ENCODE measurements around the gene LTO1. TPM values are rescaled to one million over a fixed set of nuclear protein-coding genes. Genes with fewer than 3 reads are reported as not detected.

The LTO1 gene
- total and polyA plus RNA-seq, 10 of the 15 experiments (the other 5 are each of a cell fraction or from before 2014, with no cell fraction given): 2.6 to 27.5 (median 14.4) TPM

DNA sequence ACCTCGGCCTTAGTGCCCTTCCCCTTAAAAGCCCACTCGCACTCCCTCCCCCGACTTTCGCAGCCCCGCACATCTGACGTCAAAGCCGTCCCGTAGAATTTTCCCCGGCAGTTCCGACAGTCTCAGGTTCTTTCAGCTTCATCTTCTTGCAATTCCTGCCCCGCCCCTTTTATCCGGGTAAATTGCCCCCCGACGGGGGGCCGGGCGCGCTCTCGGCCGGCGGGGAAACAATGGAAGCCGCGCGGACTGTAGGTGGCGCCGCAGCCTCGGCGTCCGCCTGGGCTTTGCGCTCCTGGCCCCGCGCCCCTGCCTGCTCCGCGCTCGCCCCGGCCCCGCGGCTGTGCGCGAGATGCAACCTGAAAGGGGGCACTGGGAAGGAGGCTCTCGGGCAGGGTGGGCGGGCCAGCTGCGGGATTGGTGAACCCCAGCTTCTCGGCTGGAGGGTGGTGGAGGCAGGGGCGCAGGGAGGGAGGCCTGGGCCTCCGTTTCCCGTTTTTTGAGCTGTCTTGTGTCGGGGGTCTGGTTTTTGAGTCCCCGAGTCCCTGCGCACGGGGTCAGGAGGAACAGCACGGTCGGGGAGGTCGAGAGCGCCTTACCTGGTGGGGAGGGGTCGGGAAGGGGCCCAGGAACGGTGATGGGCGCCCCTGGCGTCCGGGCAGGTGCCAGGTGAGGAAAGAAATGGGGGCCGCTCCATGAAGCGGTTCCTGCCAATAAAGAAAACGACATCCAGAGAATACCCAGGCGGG lies 29.5 kb upstream of the LTO1 start:
- SMC1A ChIA-PET (ENCODE audit: uncharacterized antibody, unreplicated experiment): no interaction called here
- POLR2A ChIA-PET: no interaction called here
- in situ Hi-C loops (cut with MboI): no loop called here
- FAIRE-seq: no peak
- no peaks in the 10 kb centered on the region for H4K20me1 ChIP-seq (ENCODE audit: control insufficient read depth, insufficient read depth)
- no peak overlapping the region for H3K4me3 ChIP-seq
- no peak for DNase-seq (ENCODE audit: low read depth, low spot score)
- TF ChIP-seq, protein P1, sequence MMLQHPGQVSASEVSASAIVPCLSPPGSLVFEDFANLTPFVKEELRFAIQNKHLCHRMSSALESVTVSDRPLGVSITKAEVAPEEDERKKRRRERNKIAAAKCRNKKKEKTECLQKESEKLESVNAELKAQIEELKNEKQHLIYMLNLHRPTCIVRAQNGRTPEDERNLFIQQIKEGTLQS (IDR thresholded peaks at IDR 0.05; ENCODE audit: borderline replicate concordance, extremely low read depth, low read depth, low read length): no peak
- TF ChIP-seq RFX5 (IDR thresholded peaks at IDR 0.05; ENCODE audit: low read depth, low read length) (no peak), NFYA (IDR thresholded peaks at IDR 0.05; ENCODE audit: borderline replicate concordance, low read depth, low read length) (no peak), KLF5 (IDR thresholded peaks at IDR 0.05; ENCODE audit: partially characterized antibody) (no peak), CBX3 (IDR thresholded peaks at IDR 0.05; ENCODE audit: borderline replicate concordance, low read depth) (no peak)
- TF ChIP-seq, protein P2, sequence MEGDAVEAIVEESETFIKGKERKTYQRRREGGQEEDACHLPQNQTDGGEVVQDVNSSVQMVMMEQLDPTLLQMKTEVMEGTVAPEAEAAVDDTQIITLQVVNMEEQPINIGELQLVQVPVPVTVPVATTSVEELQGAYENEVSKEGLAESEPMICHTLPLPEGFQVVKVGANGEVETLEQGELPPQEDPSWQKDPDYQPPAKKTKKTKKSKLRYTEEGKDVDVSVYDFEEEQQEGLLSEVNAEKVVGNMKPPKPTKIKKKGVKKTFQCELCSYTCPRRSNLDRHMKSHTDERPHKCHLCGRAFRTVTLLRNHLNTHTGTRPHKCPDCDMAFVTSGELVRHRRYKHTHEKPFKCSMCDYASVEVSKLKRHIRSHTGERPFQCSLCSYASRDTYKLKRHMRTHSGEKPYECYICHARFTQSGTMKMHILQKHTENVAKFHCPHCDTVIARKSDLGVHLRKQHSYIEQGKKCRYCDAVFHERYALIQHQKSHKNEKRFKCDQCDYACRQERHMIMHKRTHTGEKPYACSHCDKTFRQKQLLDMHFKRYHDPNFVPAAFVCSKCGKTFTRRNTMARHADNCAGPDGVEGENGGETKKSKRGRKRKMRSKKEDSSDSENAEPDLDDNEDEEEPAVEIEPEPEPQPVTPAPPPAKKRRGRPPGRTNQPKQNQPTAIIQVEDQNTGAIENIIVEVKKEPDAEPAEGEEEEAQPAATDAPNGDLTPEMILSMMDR (IDR thresholded peaks at IDR 0.05 in 2 of 3, conservative IDR thresholded peaks at IDR 0.05 in 1 of 3; ENCODE audit: control insufficient read depth in 2 of 3, extremely low read depth in 1 of 3, insufficient read depth in 1 of 3, low read depth in 3 of 3, low read length in 3 of 3): peak in 2 of 3 experiments; percentile 13 to 18; a peak in 2 of 6 replicates
- H3K36me3 ChIP-seq (ENCODE audit: control insufficient read depth in 2 of 2, insufficient read depth in 2 of 2, low read length in 1 of 2): no peaks in the 10 kb centered on the region
- no peak for ATAC-seq
- H3K27ac ChIP-seq (ENCODE audit: control insufficient read depth, insufficient read depth): no peak overlapping the region
- H3K4me1 ChIP-seq (ENCODE audit: control insufficient read depth, insufficient read depth, low read length): no peaks in the 10 kb centered on the region
- peaks cover 9 to 13% of the 10 kb centered on the region in 2 experiments for H3K27me3 ChIP-seq (replicated peaks in 1 of 2; ENCODE audit: control insufficient read depth in 2 of 2, insufficient read depth in 2 of 2, low read length in 1 of 2)
- H3K9ac ChIP-seq (ENCODE audit: control insufficient read depth, insufficient read depth, low read length): no peak overlapping the region
- no peak overlapping the region for H2AFZ ChIP-seq (ENCODE audit: control insufficient read depth, low read depth, low read length)
- RAD21 ChIA-PET (ENCODE audit: unreplicated experiment): no interaction called here
- CTCF ChIA-PET: no interaction called here
- no TSS peak for BruUV-seq (replicated peaks)
- no peaks in the 10 kb centered on the region for H3K9me3 ChIP-seq (replicated peaks; ENCODE audit: control insufficient read depth, insufficient read depth, low read length)
- H3K4me2 ChIP-seq (ENCODE audit: control insufficient read depth, insufficient read depth): no peak overlapping the region
- intact Hi-C loops (cut with micrococcal nuclease; ENCODE audit: unreplicated experiment): no loop called here
- 5% methylated on average over 49 of the region's 63 CpGs for WGBS (ENCODE audit: insufficient coverage, insufficient replicate concordance, low lambda C conversion rate, missing lambda C conversion rate)
- no peaks in the 10 kb centered on the region for H3K79me2 ChIP-seq (ENCODE audit: control insufficient read depth, insufficient read depth, low read length)
